Epithelial cell of proximal tubule (primary cell): ENCODE results near the gene HIP1. TPM values are rescaled to one million over a fixed set of nuclear protein-coding genes. Genes with fewer than 3 reads are reported as not detected.
"Not testable (repeated sequence)": the region's sequence is repeated elsewhere in the genome, so short reads cannot be mapped to it uniquely, and the experiment has no call there.

Experiments used
- DNase-seq: peaks from one replicate; pipeline ENCODE4 v3.0.0-alpha.2; 2011; ENCODE audit warnings: low read depth
- H3K4me3 ChIP-seq: 2 replicates; pipeline ENCODE4 v1.5.1; 2011; ENCODE audit warnings: low read depth, mild to moderate bottlenecking, low read length
- CTCF ChIP-seq: conservative IDR thresholded peaks from 2 replicates; pipeline ENCODE4 v1.5.1; 2012; ENCODE audit warnings: low read depth, mild to moderate bottlenecking, low read length
- total RNA-seq: library from RNA; depleted of rRNA; stranded (reverse); fragments of >200 nt; gene quantifications from 2 replicates; pipeline ENCODE4 v1.2.3, GENCODE V29; 2015

Gene HIP1
- total RNA-seq, 1 donor from 2014 or later: 10.6 TPM

DNA sequence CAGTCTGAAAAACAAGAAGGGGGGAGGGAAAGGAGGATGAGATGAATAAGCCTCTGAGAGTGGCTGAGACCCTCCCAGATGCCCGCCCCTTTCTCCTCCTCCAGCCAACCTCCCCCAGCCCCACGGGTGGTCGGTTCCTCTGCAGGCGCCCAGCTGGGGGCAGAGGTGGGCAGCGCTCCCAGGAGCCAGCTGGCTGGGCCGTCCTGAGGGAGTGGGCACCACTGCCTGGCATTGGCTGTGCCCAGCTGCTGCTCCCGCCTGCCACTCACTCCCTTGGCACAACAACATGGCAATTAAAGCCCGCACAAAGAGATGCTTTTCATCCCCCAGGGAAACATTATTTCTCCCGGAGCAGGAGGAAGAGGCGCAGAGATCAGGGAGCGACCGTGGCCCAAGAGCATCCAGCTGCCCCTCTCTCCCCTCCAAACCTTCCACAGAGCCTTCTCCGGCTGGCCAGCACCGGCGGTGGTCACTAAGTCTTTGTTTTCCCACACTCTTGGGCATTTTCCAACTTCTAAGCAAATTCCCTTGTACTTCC is 139.4 kb downstream of the HIP1 start:
- no peak for DNase-seq
- no peak for TF ChIP-seq CTCF
- H3K4me3 ChIP-seq: no peak overlapping the region

- H3K4me3 ChIP-seq: no peak overlapping the region
- TF ChIP-seq CTCF: no peak
- DNase-seq: no peak
Measured at GRCh38 chr7:75596727-75597614, 141.8 kb downstream of the HIP1 start.

DNA sequence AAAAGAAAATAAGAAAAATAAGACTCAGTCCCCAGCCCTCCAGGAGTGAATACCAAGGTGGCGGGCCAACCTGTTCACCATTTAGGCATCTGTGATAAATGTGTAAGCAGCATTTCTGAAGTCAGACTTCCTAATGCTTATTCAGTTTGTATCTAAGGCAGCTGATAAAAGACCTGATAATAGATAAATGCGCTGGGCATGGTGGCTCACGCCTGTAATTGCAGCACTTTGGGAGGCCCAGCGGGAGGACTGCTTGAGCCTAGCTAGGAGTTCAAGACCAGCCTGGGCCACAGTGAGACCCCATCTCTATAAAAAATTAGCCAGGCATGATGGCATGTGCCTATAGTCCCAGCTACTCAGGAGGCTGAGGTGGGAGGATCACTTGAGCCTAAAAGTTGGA is 143.0 kb downstream of the HIP1 start:
- no peak overlapping the region for H3K4me3 ChIP-seq

DNA sequence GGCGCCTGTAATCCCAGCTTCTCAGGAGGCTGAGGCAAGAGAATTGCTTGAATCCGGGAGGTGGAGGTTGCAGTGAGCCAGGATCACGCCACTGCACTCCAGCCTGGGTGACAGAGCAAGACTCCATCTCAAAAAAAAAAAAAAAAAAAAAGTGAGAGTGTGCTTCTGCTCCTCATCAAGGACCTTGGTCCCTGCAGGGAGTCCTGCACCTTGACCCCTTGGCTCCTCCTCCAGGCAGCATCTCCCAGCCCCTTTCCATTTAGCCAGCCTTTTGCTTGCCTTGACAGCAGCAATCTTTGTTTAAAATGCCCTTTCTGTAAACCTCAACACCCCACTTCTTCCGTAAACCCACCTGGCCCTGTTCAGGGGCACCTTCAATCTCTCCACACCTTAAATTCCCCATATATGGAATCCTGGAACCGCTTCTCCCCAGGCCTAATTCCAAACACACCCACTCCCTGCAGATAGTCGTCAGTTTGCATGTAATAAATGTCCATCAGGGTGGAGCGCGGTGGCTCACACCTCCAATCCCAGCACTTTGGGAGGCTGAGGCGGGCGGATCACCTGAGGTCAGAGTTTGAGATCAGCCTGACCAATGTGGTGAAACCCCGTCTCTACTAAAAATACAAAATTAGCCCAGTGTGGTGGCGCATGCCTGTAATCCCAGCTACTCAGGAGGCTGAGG is 145.1 kb downstream of the HIP1 start:
- DNase-seq, H3K4me3 ChIP-seq: not testable (repeated sequence)

More for the DNA sequence above, 143.0 kb downstream of the HIP1 start:
- no peak for TF ChIP-seq CTCF
- DNase-seq: no peak

- DNase-seq: no peak
- H3K4me3 ChIP-seq: no peak overlapping the region
- TF ChIP-seq CTCF: no peak
Measured at GRCh38 chr7:75591467-75592255, 147.1 kb downstream of the HIP1 start.

GRCh38 chr7:75590373-75591005 is 148.3 kb downstream of the HIP1 start:
- no peak overlapping the region for H3K4me3 ChIP-seq
- no peak for TF ChIP-seq CTCF

More at GRCh38 chr7:75590373-75591005, 148.3 kb downstream of the HIP1 start:
- no peak for DNase-seq
